ENCODE data around the gene PACS2.
A peak's percentile ranks its signal among the peaks of the same experiment; 100 is the strongest.

DNA sequence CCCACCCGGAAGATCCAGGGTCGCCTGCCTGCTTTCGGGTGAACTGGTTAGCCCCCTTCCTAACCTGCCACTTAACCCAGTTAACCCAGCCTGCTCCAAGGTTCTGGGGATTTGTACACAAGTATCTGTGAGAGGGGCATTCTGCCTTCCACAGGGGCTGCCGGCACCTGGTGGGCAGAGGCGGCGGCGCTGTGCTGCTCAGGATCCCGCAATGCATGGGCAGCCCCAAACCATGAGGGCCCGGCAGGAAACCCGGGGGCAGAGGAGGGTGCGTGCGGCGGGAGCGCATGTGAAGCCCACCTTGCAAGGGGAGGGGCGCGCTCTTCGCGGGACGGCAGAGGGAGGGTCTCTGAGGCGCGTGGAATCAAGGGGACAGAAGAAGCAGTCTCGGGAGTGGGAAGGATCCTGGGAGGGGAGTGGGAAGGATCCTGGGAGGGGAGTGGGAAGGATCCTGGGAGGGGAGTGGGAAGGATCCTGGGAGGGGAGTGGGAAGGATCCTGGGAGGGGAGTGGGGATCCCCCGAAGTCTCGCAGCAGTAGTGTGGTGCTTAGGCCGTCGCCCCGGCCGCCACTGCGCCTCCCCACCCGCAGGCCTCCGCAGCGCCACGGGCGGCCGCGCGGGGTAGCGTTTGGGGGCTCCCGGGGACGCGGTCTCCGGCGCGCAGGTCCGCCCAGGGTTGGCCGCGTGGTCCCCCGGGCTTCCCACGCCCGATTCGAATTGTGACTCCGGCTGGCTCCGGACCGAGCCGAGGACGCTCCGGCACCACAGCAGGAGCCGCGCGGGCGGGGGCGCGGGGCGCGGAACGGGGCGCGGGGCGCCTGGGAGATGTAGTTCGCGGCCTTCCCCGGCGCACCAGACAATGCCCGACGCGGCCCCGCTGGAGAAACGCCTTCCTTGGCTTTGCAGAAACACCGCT, 100.2 kb downstream of the PACS2 start:
- TF ChIP-seq CHD2 (IDR thresholded peaks at IDR 0.05; ENCODE audit: low read length, partially characterized antibody) (no peak), MXI1 (IDR thresholded peaks at IDR 0.05; ENCODE audit: low read depth, low read length) (peak; percentile 38; the same call in 1 of the 2 replicates), POLR2AphosphoS5 (IDR thresholded peaks at IDR 0.05; ENCODE audit: low read depth, low read length) (0 out of 2 replicates have a peak, but pooled peaks have one; percentile 31), RFX5 (IDR thresholded peaks at IDR 0.05; ENCODE audit: low read length) (no peak), GABPA (IDR thresholded peaks at IDR 0.05; ENCODE audit: low read depth) (no peak), RAD21 (IDR thresholded peaks at IDR 0.05; ENCODE audit: low read length) (no peak), RCOR1 (IDR thresholded peaks at IDR 0.05; ENCODE audit: low read length) (no peak)
- TF ChIP-seq, protein P1, sequence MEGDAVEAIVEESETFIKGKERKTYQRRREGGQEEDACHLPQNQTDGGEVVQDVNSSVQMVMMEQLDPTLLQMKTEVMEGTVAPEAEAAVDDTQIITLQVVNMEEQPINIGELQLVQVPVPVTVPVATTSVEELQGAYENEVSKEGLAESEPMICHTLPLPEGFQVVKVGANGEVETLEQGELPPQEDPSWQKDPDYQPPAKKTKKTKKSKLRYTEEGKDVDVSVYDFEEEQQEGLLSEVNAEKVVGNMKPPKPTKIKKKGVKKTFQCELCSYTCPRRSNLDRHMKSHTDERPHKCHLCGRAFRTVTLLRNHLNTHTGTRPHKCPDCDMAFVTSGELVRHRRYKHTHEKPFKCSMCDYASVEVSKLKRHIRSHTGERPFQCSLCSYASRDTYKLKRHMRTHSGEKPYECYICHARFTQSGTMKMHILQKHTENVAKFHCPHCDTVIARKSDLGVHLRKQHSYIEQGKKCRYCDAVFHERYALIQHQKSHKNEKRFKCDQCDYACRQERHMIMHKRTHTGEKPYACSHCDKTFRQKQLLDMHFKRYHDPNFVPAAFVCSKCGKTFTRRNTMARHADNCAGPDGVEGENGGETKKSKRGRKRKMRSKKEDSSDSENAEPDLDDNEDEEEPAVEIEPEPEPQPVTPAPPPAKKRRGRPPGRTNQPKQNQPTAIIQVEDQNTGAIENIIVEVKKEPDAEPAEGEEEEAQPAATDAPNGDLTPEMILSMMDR (IDR thresholded peaks at IDR 0.05) = peak; percentile 63
- TF ChIP-seq, protein P2, sequence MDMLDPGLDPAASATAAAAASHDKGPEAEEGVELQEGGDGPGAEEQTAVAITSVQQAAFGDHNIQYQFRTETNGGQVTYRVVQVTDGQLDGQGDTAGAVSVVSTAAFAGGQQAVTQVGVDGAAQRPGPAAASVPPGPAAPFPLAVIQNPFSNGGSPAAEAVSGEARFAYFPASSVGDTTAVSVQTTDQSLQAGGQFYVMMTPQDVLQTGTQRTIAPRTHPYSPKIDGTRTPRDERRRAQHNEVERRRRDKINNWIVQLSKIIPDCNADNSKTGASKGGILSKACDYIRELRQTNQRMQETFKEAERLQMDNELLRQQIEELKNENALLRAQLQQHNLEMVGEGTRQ (IDR thresholded peaks at IDR 0.05; ENCODE audit: borderline replicate concordance, low read depth, low read length) = no peak

Measured in SK-N-SH (cell line).